HepG2 (cell line): ENCODE data around the gene DDI2. TPM values are rescaled to one million over a fixed set of nuclear protein-coding genes. Genes with fewer than 3 reads are reported as not detected.

Source experiments
- AGO2 ChIP-seq: fragments of 200-400 bp; formaldehyde crosslinking; optimal IDR thresholded peaks from 2 replicates; pipeline ENCODE3; 2017; ENCODE audit warnings: mild to moderate bottlenecking, low read depth, low read length, moderate library complexity
- ATF1 ChIP-seq: IDR thresholded peaks from 2 replicates; pipeline ENCODE4 v1.6.1; 2016; ENCODE audit warnings: mild to moderate bottlenecking, control low read depth
- BCL3 ChIP-seq: sonication (generic); formaldehyde crosslinking; IDR thresholded peaks from 2 replicates; pipeline ENCODE4 v1.5.1; 2020; ENCODE audit warnings: mild to moderate bottlenecking, missing genetic modification reagents, moderate library complexity
- CBX2 ChIP-seq, 2 experiments: fragments of 200-600 bp in 1 of 2; sonication (generic); formaldehyde crosslinking in 1 of 2; IDR thresholded peaks; 2 replicates each; pipeline versions ENCODE4 v1.7.0 to v1.8.1; 2018 to 2022; ENCODE audit warnings: low read depth in 2 of 2, low read length in 1 of 2, mild to moderate bottlenecking in 1 of 2, missing genetic modification reagents in 1 of 2
- FOXC1 ChIP-seq: sonication (generic); formaldehyde crosslinking; IDR thresholded peaks from 2 replicates; pipeline ENCODE4 v1.8.0; 2022; ENCODE audit warnings: mild to moderate bottlenecking, missing genetic modification reagents, borderline replicate concordance
- HNRNPL ChIP-seq: fragments of 200-400 bp; formaldehyde crosslinking; IDR thresholded peaks from 2 replicates; pipeline ENCODE4 v1.6.1; 2017; ENCODE audit warnings: mild to moderate bottlenecking, low read depth, low read length
- NFIB ChIP-seq: sonication (generic); formaldehyde crosslinking; IDR thresholded peaks from 2 replicates; pipeline ENCODE4 v1.9.0; 2021; ENCODE audit warnings: missing genetic modification reagents, mild to moderate bottlenecking, borderline replicate concordance
- POLR2A ChIP-seq, 2 experiments: IDR thresholded peaks; 2 replicates each; pipeline ENCODE4 v1.6.1; 2011; ENCODE audit warnings: low read depth in 2 of 2, low read length in 2 of 2, mild to moderate bottlenecking in 1 of 2, moderate library complexity in 1 of 2; ENCODE audit not compliant: insufficient read depth in 1 of 2
- RBFOX2 ChIP-seq: fragments of 200-400 bp; formaldehyde crosslinking; IDR thresholded peaks from 2 replicates; pipeline ENCODE4 v1.6.1; 2017; ENCODE audit warnings: low read depth, mild to moderate bottlenecking, low read length
- TEAD2 ChIP-seq: sonication (generic); formaldehyde crosslinking; IDR thresholded peaks from 2 replicates; pipeline ENCODE4 v1.9.0; 2021; ENCODE audit warnings: missing genetic modification reagents
- ZBTB26 ChIP-seq: IDR thresholded peaks from 2 replicates; pipeline ENCODE4 v1.6.1; 2016; ENCODE audit warnings: missing compliant biosample characterization, missing genetic modification reagents, borderline replicate concordance
- ZBTB4 ChIP-seq: sonication (generic); formaldehyde crosslinking; IDR thresholded peaks from 2 replicates; pipeline ENCODE4 v1.4.0; 2020; ENCODE audit warnings: missing genetic modification reagents, mild to moderate bottlenecking, borderline replicate concordance
- ZNF180 ChIP-seq: sonication (generic); formaldehyde crosslinking; IDR thresholded peaks from 2 replicates; pipeline ENCODE4 v1.4.0; 2020; ENCODE audit warnings: low read depth, missing genetic modification reagents, borderline replicate concordance
- ZNF446 ChIP-seq: sonication (generic); formaldehyde crosslinking; IDR thresholded peaks from 2 replicates; pipeline ENCODE4 v1.5.0; 2020; ENCODE audit warnings: mild to moderate bottlenecking, missing genetic modification reagents
- ZNF552 ChIP-seq: sonication (generic); formaldehyde crosslinking; IDR thresholded peaks from 2 replicates; pipeline ENCODE4 v1.9.0; 2022; ENCODE audit warnings: missing genetic modification reagents, mild to moderate bottlenecking, borderline replicate concordance
- ZNF556 ChIP-seq: sonication (generic); formaldehyde crosslinking; IDR thresholded peaks from 2 replicates; pipeline ENCODE4 v1.4.0; 2020; ENCODE audit warnings: mild to moderate bottlenecking, missing genetic modification reagents, borderline replicate concordance
- ZNF678 ChIP-seq: sonication (generic); formaldehyde crosslinking; IDR thresholded peaks from 2 replicates; pipeline ENCODE4 v1.4.0; 2020; ENCODE audit warnings: mild to moderate bottlenecking, missing genetic modification reagents
- polyA plus RNA-seq, 8 experiments: library from polyadenylated mRNA; depleted of rRNA in 3 of 8; stranded (reverse) in 7 of 8; unstranded in 1 of 8; fragments of >200 nt; fragmentation: Illumina TruSeq in 4 of 8; extraction: Trizol in 4 of 8; gene quantifications; 2 replicates each; pipeline versions ENCODE4 v1.2.1 to v1.2.3, GENCODE V29; 2011 to 2016; ENCODE audit warnings: low read depth in 4 of 8, missing spikeins in 1 of 8, mixed read lengths in 1 of 8; ENCODE audit not compliant: insufficient read depth in 1 of 8
- total RNA-seq, 5 experiments: library from RNA; depleted of rRNA; stranded (reverse); fragments of >200 nt; fragmentation: Illumina TruSeq; extraction: Trizol; gene quantifications; 2 replicates each; pipeline ENCODE4 v1.2.3, GENCODE V29; 2016; ENCODE audit warnings: low read depth in 1 of 5
- TF ChIP-seq, protein P1 (sequence below): sonication (generic); formaldehyde crosslinking; IDR thresholded peaks from 2 replicates; pipeline ENCODE4 v1.4.0; 2020; ENCODE audit warnings: mild to moderate bottlenecking, missing genetic modification reagents

The DDI2 gene
- total and polyA plus RNA-seq, 2 of the 13 experiments (the other 11 are each of a cell fraction or from before 2014, with no cell fraction given) = 8.5 to 25.7 TPM

DNA sequence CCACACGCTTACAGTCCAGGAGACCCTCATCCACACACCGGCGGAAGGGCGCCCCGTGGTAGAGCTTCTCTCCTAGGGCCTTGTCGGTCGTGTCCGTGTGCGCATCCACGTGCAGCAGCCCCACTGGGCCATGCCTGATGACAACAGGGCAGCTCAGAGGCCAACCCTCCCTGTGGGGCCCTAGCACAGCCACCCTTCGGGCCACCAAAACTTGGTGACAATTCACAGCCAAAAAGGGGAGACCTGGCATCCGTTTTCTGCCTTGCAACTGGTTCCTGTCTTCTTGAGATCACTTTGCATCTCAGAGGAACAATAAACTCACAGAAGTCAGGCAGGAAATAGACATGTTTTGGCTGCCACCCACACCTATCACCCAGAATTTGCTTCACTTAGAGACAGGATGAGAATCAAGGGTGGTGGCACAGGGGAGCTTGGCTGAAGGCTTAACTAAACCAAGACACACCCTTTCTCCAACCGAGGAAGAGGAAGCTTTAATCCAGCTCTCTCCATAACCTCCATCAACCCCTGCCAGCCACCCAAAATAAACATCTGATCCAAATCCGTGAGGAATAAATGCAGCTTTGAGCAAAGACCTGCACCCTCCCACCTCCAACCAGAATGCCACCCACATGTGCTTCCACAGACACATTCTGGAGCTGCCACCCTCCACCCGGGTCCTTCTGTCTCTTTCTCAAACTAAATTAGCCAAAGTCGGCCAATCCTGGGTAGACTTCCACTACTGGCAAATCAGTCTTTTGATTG lies 38.2 kb upstream of the DDI2 start (continued):
- TF ChIP-seq, protein P1, sequence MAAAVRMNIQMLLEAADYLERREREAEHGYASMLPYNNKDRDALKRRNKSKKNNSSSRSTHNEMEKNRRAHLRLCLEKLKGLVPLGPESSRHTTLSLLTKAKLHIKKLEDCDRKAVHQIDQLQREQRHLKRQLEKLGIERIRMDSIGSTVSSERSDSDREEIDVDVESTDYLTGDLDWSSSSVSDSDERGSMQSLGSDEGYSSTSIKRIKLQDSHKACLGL = no peak
- TF ChIP-seq ZNF556 (no peak), POLR2A (IDR thresholded peaks at IDR 0.05; ENCODE audit: insufficient read depth in 1 of 2, low read depth in 2 of 2, low read length in 2 of 2) (0 out of 4 replicates have a peak, but pooled peaks of 1 of the 2 experiments have one; percentile 18), FOXC1 (0 out of 2 replicates have a peak, but pooled peaks have one; percentile 32), BCL3 (CRISPR knock-in tag) (no peak), AGO2 (peak; percentile 82), ZBTB4 (CRISPR knock-in tag) (no peak), ATF1 (no peak), ZNF552 (no peak), ZNF678 (CRISPR knock-in tag) (no peak), ZNF446 (no peak), ZNF180 (CRISPR knock-in tag) (no peak), NFIB (CRISPR knock-in tag) (no peak), CBX2 (IDR thresholded peaks at IDR 0.05; ENCODE audit: low read depth, low read length) (no peak), CBX2 (CRISPR knock-in tag; IDR thresholded peaks at IDR 0.05; ENCODE audit: low read depth) (no peak), RBFOX2 (peak; percentile 59), HNRNPL (no peak), TEAD2 (CRISPR knock-in tag) (no peak), ZBTB26 (CRISPR knock-in tag) (no peak)
